ENCODE results near the gene WNT3A.
A peak's percentile ranks its signal among the peaks of the same experiment; 100 is the strongest.

WNT3A gene

GRCh38 chr1:227999056-227999930, 7.5 kb upstream of the WNT3A start:
- peak; percentile 35 for DNase-seq

- DNase-seq = no peak
These were observed 6.4 kb upstream of the WNT3A start for GRCh38 chr1:228000416-228000815.

GRCh38 chr1:228000836-228001563, 5.8 kb upstream of the WNT3A start:
- no peak for DNase-seq

GRCh38 chr1:228001738-228002535, 4.9 kb upstream of the WNT3A start:
- DNase-seq = no peak

GRCh38 chr1:228002792-228003191, 4.0 kb upstream of the WNT3A start:
- DNase-seq = no peak

- DNase-seq = no peak
These were observed 3.1 kb upstream of the WNT3A start for GRCh38 chr1:228003461-228004330.

- no peak for DNase-seq
These were observed 2.4 kb upstream of the WNT3A start for GRCh38 chr1:228004331-228004855.

GRCh38 chr1:228004856-228005462, 1.8 kb upstream of the WNT3A start:
- no peak for DNase-seq

- no peak for DNase-seq
These were observed 1.2 kb upstream of the WNT3A start for GRCh38 chr1:228005511-228006033.

- no peak for DNase-seq
These were observed 588 bp upstream of the WNT3A start for GRCh38 chr1:228006034-228006785.

- DNase-seq = no peak
These were observed 427 bp downstream of the WNT3A start for GRCh38 chr1:228007049-228007800.

- DNase-seq = no peak
These were observed 1.1 kb downstream of the WNT3A start for GRCh38 chr1:228007801-228008341.

GRCh38 chr1:228008391-228009115, 1.8 kb downstream of the WNT3A start:
- no peak for DNase-seq

GRCh38 chr1:228009116-228009827, 2.5 kb downstream of the WNT3A start:
- DNase-seq = no peak

- DNase-seq = no peak
These were observed 3.3 kb downstream of the WNT3A start for GRCh38 chr1:228009828-228010775.

- DNase-seq = no peak
These were observed 4.1 kb downstream of the WNT3A start for GRCh38 chr1:228010921-228011320.

Data from effector CD8-positive, alpha-beta T cell (primary cell).